Astrocyte (in vitro differentiated cells and primary cell): ENCODE data around the gene VIPR2. TPM values are rescaled to one million over a fixed set of nuclear protein-coding genes. Genes with fewer than 3 reads are reported as not detected.

Experiments
- DNase-seq: peaks from one replicate; pipeline ENCODE4 v3.0.0-alpha.2; 2010; ENCODE audit warnings: low read depth
- FAIRE-seq: peaks from 2 replicates; lab custom pipeline; 2011; peaks lifted over from hg19 to GRCh38; lab: Jason Lieb, UNC
- H2AFZ ChIP-seq: 2 replicates; pipeline ENCODE4 v1.6.0; 2012; ENCODE audit warnings: low read depth, low read length, inconsistent platforms
- H3K27ac ChIP-seq: 2 replicates; pipeline ENCODE4 v1.5.1; 2011; ENCODE audit warnings: low read depth, low read length, inconsistent platforms
- H3K27me3 ChIP-seq: 2 replicates; pipeline ENCODE4 v1.6.0; 2011; ENCODE audit warnings: low read length, inconsistent platforms; ENCODE audit not compliant: insufficient read depth
- H3K36me3 ChIP-seq: 2 replicates; pipeline ENCODE4 v1.5.1; 2011; ENCODE audit warnings: low read length, inconsistent platforms; ENCODE audit not compliant: insufficient read depth
- H3K4me1 ChIP-seq: 2 replicates; pipeline ENCODE4 v1.5.1; 2011; ENCODE audit warnings: low read length, inconsistent platforms; ENCODE audit not compliant: insufficient read depth
- H3K4me2 ChIP-seq: 2 replicates; pipeline ENCODE4 v1.6.0; 2012; ENCODE audit warnings: low read length, inconsistent platforms
- H3K4me3 ChIP-seq: 2 replicates; pipeline ENCODE4 v1.5.1; 2011; ENCODE audit warnings: low read depth, mild to moderate bottlenecking, low read length, inconsistent platforms; ENCODE audit not compliant: insufficient read depth
- H3K79me2 ChIP-seq: 2 replicates; pipeline ENCODE4 v1.6.0; 2012; ENCODE audit warnings: mild to moderate bottlenecking, low read length, inconsistent platforms; ENCODE audit not compliant: insufficient read depth
- H3K9ac ChIP-seq: 2 replicates; pipeline ENCODE4 v1.6.0; 2012; ENCODE audit warnings: mild to moderate bottlenecking, low read length, inconsistent platforms
- H3K9me3 ChIP-seq: 2 replicates; pipeline ENCODE4 v1.5.1; 2012; ENCODE audit warnings: low read depth, mild to moderate bottlenecking, low read length, inconsistent platforms; ENCODE audit not compliant: insufficient read depth
- H4K20me1 ChIP-seq: 2 replicates; pipeline ENCODE4 v1.6.0; 2012; ENCODE audit warnings: low read length, inconsistent platforms; ENCODE audit not compliant: insufficient read depth
- H3K27ac Mint-ChIP-seq: one replicate; pipeline ENCODE4 v1.8.0; 2021; ENCODE audit warnings: mild to moderate bottlenecking, mixed read lengths; ENCODE audit not compliant: unreplicated experiment
- H3K27me3 Mint-ChIP-seq: one replicate; pipeline ENCODE4 v1.8.0; 2021; ENCODE audit warnings: low read depth, mixed read lengths; ENCODE audit not compliant: unreplicated experiment
- H3K36me3 Mint-ChIP-seq: one replicate; pipeline ENCODE4 v1.8.0; 2021; ENCODE audit warnings: low read depth, mixed read lengths; ENCODE audit not compliant: unreplicated experiment
- H3K4me1 Mint-ChIP-seq: one replicate; pipeline ENCODE4 v1.8.0; 2021; ENCODE audit warnings: low read depth, mixed read lengths; ENCODE audit not compliant: unreplicated experiment
- H3K4me3 Mint-ChIP-seq: one replicate; pipeline ENCODE4 v1.8.0; 2021; ENCODE audit warnings: mild to moderate bottlenecking, moderate library complexity, mixed read lengths; ENCODE audit not compliant: unreplicated experiment
- H3K9me3 Mint-ChIP-seq: one replicate; pipeline ENCODE4 v1.8.0; 2021; ENCODE audit warnings: mild to moderate bottlenecking, mixed read lengths; ENCODE audit not compliant: unreplicated experiment
- EZH2 ChIP-seq: IDR thresholded peaks from 2 replicates; pipeline ENCODE4 v1.6.1; 2012; ENCODE audit warnings: mild to moderate bottlenecking, low read length, inconsistent platforms; ENCODE audit not compliant: insufficient read depth
- total RNA-seq: library from RNA; stranded (reverse); gene quantifications from 2 replicates; pipeline ENCODE4 v1.2.1, GENCODE V29; 2021
- TF ChIP-seq, protein P1 (sequence below): IDR thresholded peaks from 2 replicates; pipeline ENCODE4 v1.5.1; 2011; ENCODE audit warnings: low read depth, mild to moderate bottlenecking, inconsistent platforms, low read length, moderate library complexity; ENCODE audit not compliant: insufficient read depth

VIPR2 gene
- total RNA-seq, 1 donor from 2014 or later = 0.68 TPM

DNA sequence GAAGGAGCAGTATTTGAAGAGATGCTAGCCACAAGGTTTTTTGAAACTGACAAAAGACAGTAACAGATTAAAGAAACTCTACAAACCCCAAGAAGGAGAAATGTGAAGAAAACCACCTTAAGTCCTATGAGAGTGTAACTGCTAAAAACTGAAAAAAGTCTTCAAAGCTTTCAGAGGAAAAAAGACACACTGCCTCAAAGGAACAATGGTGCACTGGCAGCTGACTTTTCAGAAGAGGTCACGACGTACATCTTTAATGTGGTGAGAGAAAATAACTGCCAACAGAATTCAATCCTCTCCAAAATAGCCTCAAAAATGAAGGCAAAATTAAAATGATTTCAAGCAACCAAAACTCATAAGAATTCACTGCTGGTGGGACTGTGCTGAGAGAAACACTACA lies 94.0 kb downstream of the VIPR2 start:
- Histone ChIP-seq H3K27ac (no peak overlapping the region), H3K4me1 (no peaks in the 10 kb centered on the region), H3K4me3 (no peak overlapping the region), H3K4me2 (no peak overlapping the region), H3K36me3 (no peaks in the 10 kb centered on the region), H3K9ac (no peak overlapping the region), H3K79me2 (no peaks in the 10 kb centered on the region), H2AFZ (no peak overlapping the region), H3K27me3 (no peaks in the 10 kb centered on the region), H3K9me3 (no peaks in the 10 kb centered on the region), H4K20me1 (no peaks in the 10 kb centered on the region)
- Mint-ChIP-seq H3K36me3 (no peaks in the 10 kb centered on the region), H3K4me1 (no peaks in the 10 kb centered on the region), H3K27me3 (peaks cover 4% of the 10 kb centered on the region), H3K9me3 (no peaks in the 10 kb centered on the region), H3K4me3 (no peak overlapping the region), H3K27ac (no peak overlapping the region)
- DNase-seq = no peak
- TF ChIP-seq, protein P1, sequence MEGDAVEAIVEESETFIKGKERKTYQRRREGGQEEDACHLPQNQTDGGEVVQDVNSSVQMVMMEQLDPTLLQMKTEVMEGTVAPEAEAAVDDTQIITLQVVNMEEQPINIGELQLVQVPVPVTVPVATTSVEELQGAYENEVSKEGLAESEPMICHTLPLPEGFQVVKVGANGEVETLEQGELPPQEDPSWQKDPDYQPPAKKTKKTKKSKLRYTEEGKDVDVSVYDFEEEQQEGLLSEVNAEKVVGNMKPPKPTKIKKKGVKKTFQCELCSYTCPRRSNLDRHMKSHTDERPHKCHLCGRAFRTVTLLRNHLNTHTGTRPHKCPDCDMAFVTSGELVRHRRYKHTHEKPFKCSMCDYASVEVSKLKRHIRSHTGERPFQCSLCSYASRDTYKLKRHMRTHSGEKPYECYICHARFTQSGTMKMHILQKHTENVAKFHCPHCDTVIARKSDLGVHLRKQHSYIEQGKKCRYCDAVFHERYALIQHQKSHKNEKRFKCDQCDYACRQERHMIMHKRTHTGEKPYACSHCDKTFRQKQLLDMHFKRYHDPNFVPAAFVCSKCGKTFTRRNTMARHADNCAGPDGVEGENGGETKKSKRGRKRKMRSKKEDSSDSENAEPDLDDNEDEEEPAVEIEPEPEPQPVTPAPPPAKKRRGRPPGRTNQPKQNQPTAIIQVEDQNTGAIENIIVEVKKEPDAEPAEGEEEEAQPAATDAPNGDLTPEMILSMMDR = no peak
- TF ChIP-seq EZH2 = no peak
- no peak for FAIRE-seq

DNA sequence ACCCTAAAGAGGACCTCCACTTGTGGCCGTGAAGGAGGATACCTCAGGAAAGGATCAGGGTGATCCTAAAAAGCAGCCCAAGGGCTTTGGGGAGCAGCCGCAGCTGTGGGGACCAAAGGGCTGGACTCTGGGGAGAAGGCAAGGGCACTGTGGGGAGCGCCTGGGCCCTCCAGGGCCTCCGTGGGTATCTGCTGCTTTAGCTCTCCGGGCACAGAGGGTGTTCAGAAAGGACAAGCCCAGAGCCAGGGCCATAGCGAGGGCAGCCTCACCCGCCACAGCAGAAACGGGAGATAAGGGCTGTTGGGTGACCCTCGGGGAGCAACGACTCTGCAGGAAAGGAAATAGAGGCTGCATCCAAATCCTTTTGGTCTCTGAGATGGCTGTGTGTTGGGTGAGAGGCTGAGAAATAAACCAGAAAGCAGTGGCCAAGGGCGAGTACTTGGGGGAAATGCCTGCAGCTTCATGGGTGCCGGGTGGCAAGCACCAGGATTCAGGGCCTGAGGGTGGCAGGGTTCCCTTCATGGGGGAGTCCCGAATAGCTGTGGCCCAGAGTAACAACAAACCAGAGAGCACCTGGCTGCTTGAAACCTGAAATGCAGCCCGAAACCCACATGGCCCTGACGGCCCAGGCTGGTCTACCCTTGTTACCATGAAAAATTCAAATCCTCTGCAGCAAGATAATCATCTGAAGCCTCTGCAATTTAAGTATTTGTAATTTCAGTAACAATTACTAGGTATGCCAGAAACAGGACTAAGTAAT lies 95.2 kb downstream of the VIPR2 start:
- H3K36me3 ChIP-seq = no peaks in the 10 kb centered on the region
- H3K27me3 ChIP-seq = no peaks in the 10 kb centered on the region
- no peaks in the 10 kb centered on the region for H3K4me1 Mint-ChIP-seq
- H2AFZ ChIP-seq = no peak overlapping the region
- H3K4me1 ChIP-seq = no peaks in the 10 kb centered on the region
- no peak overlapping the region for H3K4me3 Mint-ChIP-seq
- H3K27ac ChIP-seq = no peak overlapping the region
- no peak for DNase-seq
- no peaks in the 10 kb centered on the region for H3K79me2 ChIP-seq
- H4K20me1 ChIP-seq = no peaks in the 10 kb centered on the region
- no peaks in the 10 kb centered on the region for H3K9me3 Mint-ChIP-seq
- H3K36me3 Mint-ChIP-seq = no peaks in the 10 kb centered on the region
- no peak for TF ChIP-seq EZH2
- TF ChIP-seq, protein P1 = no peak
- no peak overlapping the region for H3K4me3 ChIP-seq
- H3K27me3 Mint-ChIP-seq = peaks cover 4% of the 10 kb centered on the region
- H3K9me3 ChIP-seq = no peaks in the 10 kb centered on the region
- H3K27ac Mint-ChIP-seq = no peak overlapping the region
- no peak overlapping the region for H3K4me2 ChIP-seq
- no peak overlapping the region for H3K9ac ChIP-seq
- no peak for FAIRE-seq

DNA sequence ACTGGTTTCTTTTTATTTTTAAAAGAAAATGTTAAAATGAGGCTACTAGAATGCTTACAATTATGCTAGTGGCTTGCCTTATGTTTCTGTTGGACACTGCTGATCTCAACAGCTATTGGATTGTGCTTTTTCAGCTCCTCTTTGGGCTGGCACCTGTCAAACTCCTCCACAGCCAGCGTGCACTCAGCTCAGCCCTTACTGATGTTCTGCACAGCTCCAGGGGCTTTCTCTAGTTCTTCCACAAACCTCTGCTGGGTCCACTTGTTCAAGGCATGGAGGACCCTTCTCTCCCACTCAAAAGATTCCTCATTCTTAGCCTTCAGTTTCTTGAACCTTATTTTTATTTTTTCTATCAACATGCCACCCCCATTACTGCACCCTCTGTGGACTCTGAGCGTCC lies 96.0 kb downstream of the VIPR2 start:
- H3K79me2 ChIP-seq = no peaks in the 10 kb centered on the region
- H4K20me1 ChIP-seq = no peaks in the 10 kb centered on the region
- peaks cover 4% of the 10 kb centered on the region for H3K27me3 Mint-ChIP-seq
- no peak for DNase-seq
- peaks cover 3% of the 10 kb centered on the region for H3K9me3 ChIP-seq
- H3K27me3 ChIP-seq = no peaks in the 10 kb centered on the region
- H3K36me3 ChIP-seq = no peaks in the 10 kb centered on the region
- no peak overlapping the region for H3K4me3 ChIP-seq
- H3K4me1 Mint-ChIP-seq = no peaks in the 10 kb centered on the region
- H3K4me2 ChIP-seq = no peak overlapping the region
- no peaks in the 10 kb centered on the region for H3K36me3 Mint-ChIP-seq
- no peak overlapping the region for H3K27ac ChIP-seq
- FAIRE-seq = no peak
- no peak overlapping the region for H3K27ac Mint-ChIP-seq
- H3K9ac ChIP-seq = no peak overlapping the region
- H3K4me3 Mint-ChIP-seq = no peak overlapping the region
- no peak for TF ChIP-seq EZH2
- TF ChIP-seq, protein P1 = no peak
- no peaks in the 10 kb centered on the region for H3K4me1 ChIP-seq
- peaks cover 3% of the 10 kb centered on the region for H3K9me3 Mint-ChIP-seq
- no peak overlapping the region for H2AFZ ChIP-seq
